Fibroblast of skin of right biceps (primary cell): Measurements from ENCODE around the gene NDUFV2.
"Not testable (repeated sequence)": the region's sequence is repeated elsewhere in the genome, so short reads cannot be mapped to it uniquely, and the experiment has no call there.

Experiments used
- DNase-seq: peaks from one replicate; pipeline ENCODE4 v3.0.0-alpha.2; 2013

The NDUFV2 gene

DNA sequence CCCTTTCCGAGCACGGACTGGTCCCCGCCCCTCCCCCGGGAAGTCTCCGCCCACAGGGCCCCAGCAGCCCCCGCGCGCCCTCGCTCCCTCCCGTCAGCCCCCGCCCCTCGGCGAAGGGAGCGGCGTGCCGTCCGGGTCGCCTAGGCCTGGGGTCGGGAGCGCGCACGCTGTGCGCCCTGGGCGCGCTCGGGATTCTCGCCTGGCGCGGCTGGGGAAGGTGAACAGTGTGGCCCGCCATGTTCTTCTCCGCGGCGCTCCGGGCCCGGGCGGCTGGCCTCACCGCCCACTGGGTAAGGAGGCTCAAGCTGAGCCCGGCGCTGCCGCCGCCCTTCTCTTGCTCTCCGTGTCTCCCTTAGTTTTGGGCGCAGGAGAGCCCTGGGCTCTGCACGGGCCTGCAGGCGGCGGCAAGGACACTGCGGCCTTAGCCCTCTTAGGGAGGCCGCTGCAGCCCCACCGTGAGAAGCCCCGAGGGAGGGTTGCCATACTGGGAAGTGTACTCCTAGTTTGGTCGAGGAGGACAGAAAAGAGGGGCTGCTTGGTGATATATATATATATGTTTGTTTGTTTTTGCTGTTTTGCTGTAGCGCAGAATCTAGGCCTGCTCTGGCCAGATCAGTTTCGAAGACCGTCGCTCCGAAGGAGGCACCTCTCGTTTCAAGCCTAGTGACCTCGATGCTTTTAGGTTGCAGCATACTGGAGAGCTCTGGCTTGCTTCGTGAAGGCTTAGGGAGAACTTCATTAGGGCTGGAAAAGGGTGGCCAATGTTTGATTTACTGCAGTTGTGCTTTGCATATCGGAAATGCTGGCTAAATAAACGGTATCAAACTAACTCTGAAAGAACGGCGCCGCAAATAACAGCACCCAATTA lies at the start of gene NDUFV2:
TSS of gene NDUFV2 (plus strand) at position 192 of the 868 bp plus-strand sequence. CDS start at position 237, 45 bp downstream.
- peak; percentile 97 for DNase-seq

GRCh38 chr18:9053814-9054213 lies 48.7 kb upstream of the NDUFV2 start:
- no peak for DNase-seq

DNA sequence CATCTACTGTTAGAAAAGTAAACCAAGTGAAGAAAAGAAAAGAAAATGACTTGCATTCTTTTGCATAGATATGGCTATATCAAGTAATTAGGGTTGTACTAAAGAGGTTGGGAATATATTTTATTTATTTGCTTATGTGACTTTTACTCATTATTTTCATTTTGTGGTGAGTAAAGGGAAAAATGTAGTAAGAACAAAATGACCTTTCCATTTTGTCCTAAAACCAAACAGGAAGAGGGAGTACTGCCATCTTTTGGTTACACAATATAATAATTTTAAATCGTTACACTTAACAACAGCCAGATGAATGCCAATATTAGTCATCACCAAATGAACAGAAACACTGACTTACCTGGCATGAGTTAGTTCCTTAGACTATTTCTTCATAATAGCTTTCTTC lies 47.3 kb upstream of the NDUFV2 start:
- DNase-seq: peak; percentile 83

DNA sequence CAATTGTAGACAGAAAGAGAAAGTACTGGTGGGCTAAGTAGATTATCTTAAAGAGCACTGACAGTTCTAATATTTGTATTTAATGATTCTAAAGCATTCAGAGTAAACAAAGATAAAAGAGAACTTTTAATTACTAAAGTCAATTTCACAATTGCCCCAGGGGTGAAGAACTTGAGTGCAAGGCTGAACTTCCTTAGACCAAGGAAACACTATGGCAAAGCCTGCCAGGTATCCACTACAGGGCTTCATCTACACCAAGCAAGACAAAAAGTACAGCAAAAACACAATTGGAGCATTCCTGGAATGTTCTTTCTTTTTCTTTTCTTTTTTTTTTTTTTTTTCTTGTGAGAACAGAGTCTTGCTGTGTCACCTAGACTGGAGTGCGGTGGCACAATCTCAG lies 46.9 kb upstream of the NDUFV2 start:
- no peak for DNase-seq

DNA sequence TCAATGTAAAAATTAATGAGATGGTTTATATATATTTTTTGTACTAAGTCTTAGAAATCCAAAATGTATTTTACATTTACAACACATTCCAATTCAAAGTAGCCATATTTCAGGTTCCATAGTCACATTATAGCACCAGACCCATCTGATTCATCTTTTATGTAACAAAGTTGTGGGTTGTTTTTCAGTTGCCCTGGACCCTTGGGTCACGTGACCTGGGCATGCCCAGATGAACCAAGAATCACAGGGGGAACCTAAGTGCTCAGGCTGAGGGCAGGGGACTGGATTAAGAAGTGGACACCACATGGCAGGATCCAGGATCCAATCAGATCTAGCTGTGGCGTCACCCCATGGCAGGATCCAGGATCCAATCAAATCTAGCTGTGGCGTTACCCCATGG lies 44.9 kb upstream of the NDUFV2 start:
- DNase-seq: no peak

GRCh38 chr18:9058406-9058805 lies 44.1 kb upstream of the NDUFV2 start:
- DNase-seq: peak; percentile 29

DNA sequence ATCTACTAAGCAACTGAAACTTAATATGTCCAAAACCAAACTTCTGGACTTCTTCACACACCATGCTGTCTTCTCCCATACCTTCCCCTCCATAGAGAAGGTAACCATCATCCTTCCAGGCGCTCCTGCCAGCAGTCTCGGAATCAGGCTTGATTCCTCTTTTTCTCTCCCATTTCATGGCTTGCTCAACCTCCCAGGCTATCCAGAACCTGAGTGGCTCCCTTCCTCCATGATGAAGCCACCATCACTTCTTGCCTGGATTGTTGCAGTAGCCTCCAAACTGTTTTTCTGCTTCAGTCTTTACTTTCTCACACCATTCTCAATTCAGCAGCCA lies 40.1 kb upstream of the NDUFV2 start:
- DNase-seq: no peak

DNA sequence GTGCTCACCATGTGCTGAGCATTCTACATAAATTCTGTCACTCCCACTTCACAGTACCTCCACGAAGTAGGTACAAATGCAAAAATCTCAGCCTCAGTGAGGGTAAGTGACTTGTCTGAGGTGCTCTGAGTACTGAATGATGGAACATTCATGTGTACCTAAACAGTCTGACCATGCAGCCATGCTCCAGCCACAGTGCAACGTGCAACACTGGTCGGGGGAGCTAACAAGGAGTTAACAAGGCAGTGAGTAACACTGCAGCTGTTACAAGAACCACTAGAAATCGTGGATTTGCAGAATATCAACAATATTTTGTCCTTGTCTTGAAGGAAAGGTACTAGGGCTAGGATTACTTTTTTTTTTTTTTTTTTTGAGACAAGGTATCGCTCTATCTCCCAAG lies 36.6 kb upstream of the NDUFV2 start:
- DNase-seq: no peak

DNA sequence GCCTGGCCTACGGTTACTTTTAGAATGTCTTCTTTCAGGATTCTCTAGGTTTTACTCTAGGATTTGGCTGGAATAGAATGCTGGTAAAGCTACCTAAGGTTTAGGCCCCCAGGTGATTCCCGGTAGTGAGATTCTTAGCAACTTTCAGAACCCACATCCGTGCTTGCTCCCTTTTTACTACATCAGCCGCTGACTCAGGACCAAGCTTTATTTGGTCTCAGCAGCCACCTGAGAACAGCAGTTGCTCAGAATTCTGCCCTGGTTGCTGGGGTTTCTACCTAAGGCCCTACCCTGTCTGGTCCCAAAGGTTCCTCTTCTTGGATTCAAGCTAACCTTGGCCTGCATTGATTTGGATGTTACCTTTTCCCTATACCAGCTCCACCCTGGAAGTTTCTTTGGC lies 36.1 kb upstream of the NDUFV2 start:
- DNase-seq: no peak

DNA sequence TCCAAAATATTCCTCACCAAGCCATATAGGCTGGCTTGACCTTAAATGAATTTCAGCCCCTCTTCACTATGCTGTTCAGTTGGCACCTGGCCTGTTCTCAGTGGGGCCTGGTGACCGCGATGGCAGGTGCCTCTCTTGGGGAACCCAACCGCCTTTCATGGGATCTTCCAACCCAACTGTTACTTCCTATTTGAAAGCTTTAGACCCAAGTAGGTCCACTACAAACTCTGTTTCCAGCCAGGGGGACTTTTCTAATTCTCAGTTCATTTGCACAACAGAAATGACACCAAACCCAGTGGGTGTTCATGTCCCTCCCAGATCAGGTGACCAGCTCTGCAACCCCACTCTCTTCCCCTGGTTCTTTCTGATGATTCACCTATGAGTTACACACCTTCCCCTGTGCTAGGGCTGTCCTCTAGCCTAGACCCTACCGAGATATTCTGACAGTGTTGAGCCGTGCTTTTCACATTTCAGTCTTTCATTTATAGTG lies 35.6 kb upstream of the NDUFV2 start:
- no peak for DNase-seq

GRCh38 chr18:9067823-9068222 lies 34.7 kb upstream of the NDUFV2 start:
- no peak for DNase-seq

- DNase-seq: no peak
Measured at GRCh38 chr18:9068346-9068745, 34.2 kb upstream of the NDUFV2 start.

DNA sequence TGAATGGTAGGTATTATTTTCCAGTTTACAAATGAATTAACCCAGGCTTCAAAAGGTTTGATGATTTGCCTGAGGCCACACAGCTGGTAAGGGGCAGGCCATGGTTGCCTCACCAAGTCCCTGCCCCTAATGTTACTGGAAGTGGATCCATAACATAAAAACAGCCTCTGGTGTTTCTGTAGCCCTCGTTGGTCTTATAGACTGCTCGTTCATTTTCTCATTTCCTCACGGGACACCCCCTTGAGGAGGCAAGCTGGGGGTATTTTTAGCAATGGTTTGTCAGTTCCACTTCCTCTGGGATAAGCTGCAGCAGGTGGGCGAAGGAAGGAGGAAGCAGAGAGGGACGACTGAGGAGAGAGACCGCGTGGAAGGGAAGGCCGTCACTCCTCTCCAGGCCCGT lies 32.9 kb upstream of the NDUFV2 start:
- DNase-seq: no peak

DNA sequence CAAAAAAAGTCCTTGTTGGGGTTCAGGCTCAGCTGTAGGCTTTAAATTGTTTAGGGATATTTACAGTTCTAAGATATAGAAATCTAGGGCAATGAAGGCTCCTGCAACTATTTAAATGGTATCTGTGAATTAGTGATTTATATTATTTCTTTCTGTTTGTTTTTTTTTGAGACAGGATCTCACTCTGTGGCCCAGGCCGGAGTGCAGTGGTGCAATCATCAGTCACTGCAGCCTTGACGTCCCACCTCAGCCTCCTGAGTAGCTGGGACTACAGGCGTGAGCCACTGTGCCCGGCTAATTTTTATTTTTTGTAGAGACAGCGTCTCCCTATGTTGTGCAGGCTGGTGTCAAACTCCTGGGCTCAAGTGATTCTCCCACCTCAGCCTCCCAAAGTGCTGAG lies 32.3 kb upstream of the NDUFV2 start:
- no peak for DNase-seq

GRCh38 chr18:9079818-9080528 lies 22.5 kb upstream of the NDUFV2 start:
- no peak for DNase-seq

GRCh38 chr18:9081940-9082339 lies 20.6 kb upstream of the NDUFV2 start:
- DNase-seq: no peak

DNA sequence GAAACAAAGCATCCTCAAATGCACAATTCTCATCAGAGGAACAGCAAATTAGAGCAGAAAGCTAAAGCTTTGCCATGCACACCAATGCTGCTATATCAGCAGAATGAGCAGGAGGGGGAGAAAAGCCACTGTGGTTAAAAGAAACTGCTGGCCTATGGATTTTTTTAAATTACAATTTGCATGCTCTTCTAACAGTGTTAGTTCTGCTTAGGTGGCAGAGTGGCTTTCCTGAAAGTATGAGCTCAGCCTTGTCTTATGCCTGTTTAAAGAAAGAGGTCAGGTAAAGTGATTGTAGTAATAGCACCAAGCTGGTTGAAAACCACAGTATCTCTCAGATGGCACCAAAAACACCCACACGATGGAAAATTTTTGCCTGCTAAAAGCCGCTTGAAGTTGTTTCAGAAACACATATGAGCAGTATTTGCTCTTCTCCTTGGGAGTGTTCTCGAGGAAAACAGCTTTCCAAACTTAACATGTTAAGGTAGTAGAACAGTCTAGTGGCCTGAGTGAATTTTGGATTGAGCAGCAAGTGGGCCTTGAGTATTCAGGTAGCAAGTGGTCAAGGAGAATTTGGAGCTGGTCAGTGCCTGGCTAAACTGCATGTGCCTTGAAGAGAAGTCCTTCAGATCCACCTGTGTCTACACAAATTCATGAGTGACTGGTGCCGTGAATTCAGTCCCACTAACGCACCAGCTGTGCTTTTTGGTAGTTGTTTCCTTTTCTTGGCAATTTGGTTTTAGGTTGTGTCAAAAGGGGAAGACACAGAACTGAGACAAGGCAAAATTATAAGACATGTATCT lies 19.6 kb upstream of the NDUFV2 start:
- DNase-seq: no peak

DNA sequence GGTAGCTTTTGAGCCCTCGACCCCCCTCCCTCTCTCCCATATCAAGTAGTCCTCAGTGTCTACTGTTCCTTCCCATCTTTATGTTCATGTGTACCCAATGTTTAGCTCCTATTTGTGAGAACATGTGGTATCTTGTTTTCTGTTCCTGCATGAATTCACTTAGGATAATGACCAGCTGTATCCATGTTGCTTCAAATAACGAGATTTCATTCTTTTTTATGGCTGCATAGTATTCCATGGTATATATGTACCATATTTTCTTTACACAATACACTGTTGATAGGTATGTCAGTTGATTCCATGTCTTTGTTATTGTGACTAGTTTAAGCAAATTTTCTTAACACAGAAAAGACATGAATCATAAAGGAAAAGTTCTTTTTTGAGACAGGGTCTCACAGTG lies 16.5 kb upstream of the NDUFV2 start:
- no peak for DNase-seq

DNA sequence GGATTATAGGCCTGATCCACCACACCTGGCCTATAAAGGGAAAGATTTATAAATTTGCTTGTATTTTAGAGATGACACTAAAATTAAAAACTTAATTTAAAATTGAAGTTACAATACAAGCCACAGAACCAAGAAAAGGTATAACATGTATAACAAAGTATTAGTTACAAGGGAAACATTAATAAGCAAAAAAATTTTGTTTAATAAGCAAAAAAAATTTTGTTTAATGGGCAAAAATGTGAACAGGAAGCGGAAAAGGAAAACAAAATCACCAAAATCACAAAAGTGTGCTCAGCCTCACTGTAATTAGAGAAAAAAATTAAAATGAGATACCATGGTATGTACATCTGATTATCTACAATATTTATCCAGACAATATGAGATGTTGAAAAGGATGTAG lies 15.9 kb upstream of the NDUFV2 start:
- no peak for DNase-seq

DNA sequence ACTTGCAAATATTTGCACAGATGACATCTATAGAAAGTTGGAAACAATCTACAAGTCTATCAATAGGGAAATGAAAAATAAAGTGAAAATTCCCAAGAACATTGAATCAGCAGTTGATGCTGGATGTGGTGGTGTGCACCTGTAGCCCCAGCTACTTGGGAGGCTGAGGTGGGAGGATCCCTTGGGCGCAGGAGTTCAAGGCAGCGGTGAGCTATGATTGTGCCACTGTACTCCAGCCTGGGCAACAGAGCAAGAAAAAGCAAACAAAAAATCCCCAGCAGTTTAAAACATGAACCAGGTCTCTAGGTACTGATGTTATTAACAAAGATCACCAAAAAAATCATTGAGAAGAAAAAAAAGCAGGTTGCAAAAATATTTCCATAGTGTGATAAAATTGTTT lies 15.4 kb upstream of the NDUFV2 start:
- no peak for DNase-seq

DNA sequence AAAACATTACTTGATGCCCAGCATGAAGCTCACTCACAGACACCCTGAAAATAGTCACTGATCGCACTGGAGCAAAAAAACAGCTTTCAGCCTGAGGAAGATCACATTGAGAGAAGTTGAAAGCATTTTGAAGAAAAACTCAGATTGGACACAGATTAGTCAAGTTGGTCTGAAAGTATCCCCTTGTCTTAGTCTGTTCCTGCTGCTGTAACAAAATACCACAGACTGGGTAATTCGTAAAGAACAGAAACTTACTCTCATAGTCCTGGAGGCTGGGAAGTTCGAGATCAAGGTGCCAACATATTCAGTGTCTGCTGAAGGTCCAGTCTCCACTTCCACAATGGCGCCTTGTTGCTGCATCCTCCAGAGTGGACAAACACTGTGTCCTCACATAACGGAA lies 14.2 kb upstream of the NDUFV2 start:
- no peak for DNase-seq

- DNase-seq: not testable (repeated sequence)
Measured at GRCh38 chr18:9088727-9089126, 13.8 kb upstream of the NDUFV2 start.

GRCh38 chr18:9090578-9090977 lies 11.9 kb upstream of the NDUFV2 start:
- no peak for DNase-seq

GRCh38 chr18:9091066-9091476 lies 11.4 kb upstream of the NDUFV2 start:
- no peak for DNase-seq
